Measurements from ENCODE around the gene CNGB1.

- TF ChIP-seq POLR2AphosphoS5 (IDR thresholded peaks at IDR 0.05; ENCODE audit: low read depth, low read length) (no peak), GATA2 (CRISPR knock-in tag; IDR thresholded peaks at IDR 0.05) (no peak), CTCF (IDR thresholded peaks at IDR 0.05) (no peak), SMC3 (IDR thresholded peaks at IDR 0.05; ENCODE audit: low read depth, low read length) (no peak), SIN3A (IDR thresholded peaks at IDR 0.05; ENCODE audit: borderline replicate concordance, low read depth, low read length) (no peak), EZH2phosphoT487 (IDR thresholded peaks at IDR 0.05; ENCODE audit: borderline replicate concordance, low read depth) (no peak), RFX5 (IDR thresholded peaks at IDR 0.05; ENCODE audit: low read length) (no peak), YY1 (IDR thresholded peaks at IDR 0.05; ENCODE audit: low read depth) (no peak), FOXM1 (IDR thresholded peaks at IDR 0.05; ENCODE audit: low read depth) (no peak), MEF2A (IDR thresholded peaks at IDR 0.05; ENCODE audit: borderline replicate concordance, low read depth) (no peak), EP300 (IDR thresholded peaks at IDR 0.05; ENCODE audit: borderline replicate concordance in 1 of 2, low read depth in 1 of 2, low read length in 1 of 2) (no peak), REST (IDR thresholded peaks at IDR 0.05; ENCODE audit: low read depth, low read length) (no peak)
- TF ChIP-seq, protein P1, sequence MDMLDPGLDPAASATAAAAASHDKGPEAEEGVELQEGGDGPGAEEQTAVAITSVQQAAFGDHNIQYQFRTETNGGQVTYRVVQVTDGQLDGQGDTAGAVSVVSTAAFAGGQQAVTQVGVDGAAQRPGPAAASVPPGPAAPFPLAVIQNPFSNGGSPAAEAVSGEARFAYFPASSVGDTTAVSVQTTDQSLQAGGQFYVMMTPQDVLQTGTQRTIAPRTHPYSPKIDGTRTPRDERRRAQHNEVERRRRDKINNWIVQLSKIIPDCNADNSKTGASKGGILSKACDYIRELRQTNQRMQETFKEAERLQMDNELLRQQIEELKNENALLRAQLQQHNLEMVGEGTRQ (IDR thresholded peaks at IDR 0.05; ENCODE audit: borderline replicate concordance, low read depth, low read length): no peak
These were observed 33.1 kb downstream of the CNGB1 start for GRCh38 chr16:57937861-57938260.

Data from SK-N-SH (cell line).